Thyroid gland (tissue), 4 donors: Measurements from ENCODE around the gene CT45A2. TPM values are rescaled to one million over a fixed set of nuclear protein-coding genes. Genes with fewer than 3 reads are reported as not detected.
"Not testable (repeated sequence)": the region's sequence is repeated elsewhere in the genome, so short reads cannot be mapped to it uniquely, and the experiment has no call there.

Experiments used
- DNase-seq, 2 donors: peaks; one replicate each; pipeline ENCODE4 v3.0.0-alpha.2; 2019
- H3K27ac ChIP-seq, 3 donors: fragments of 200-600 bp; sonication (generic); 1 replicate in 2 of 3; 2 replicates in 1 of 3; pipeline ENCODE4 v1.5.1; 2016 to 2019; ENCODE audit warnings: mild to moderate bottlenecking in 1 of 3, moderate library complexity in 1 of 3
- H3K27me3 ChIP-seq: fragments of 200-600 bp; sonication (generic); one replicate; pipeline ENCODE4 v1.5.1; 2019
- H3K36me3 ChIP-seq, 2 donors: fragments of 200-600 bp; sonication (generic); one replicate each; pipeline ENCODE4 v1.5.1; 2016 to 2019
- H3K4me1 ChIP-seq, 2 donors: fragments of 200-600 bp; sonication (generic); one replicate each; pipeline ENCODE4 v1.5.1; 2017 to 2019
- H3K4me3 ChIP-seq, 3 donors: fragments of 200-600 bp; sonication (generic); replicated peaks in 1 of 3; 1 replicate in 2 of 3; 2 replicates in 1 of 3; pipeline ENCODE4 v1.5.1; 2016; ENCODE audit warnings: mild to moderate bottlenecking in 1 of 3
- H3K9me3 ChIP-seq: fragments of 200-600 bp; sonication (generic); one replicate; pipeline ENCODE4 v1.5.1; 2017
- WGBS, 2 donors: methylation state at CpG; one replicate each; pipeline ENCODE4 v1.1.5; 2017; 5-methylcytosine and 5-hydroxymethylcytosine counted together
- intact Hi-C: fragments of 100-400 bp; cut with DNase I; formaldehyde crosslinking; loops from one replicate; pipeline ENCODE4 v1.15.1; 2023
- total RNA-seq, 4 donors: library from RNA; depleted of rRNA; stranded (reverse); fragments of >200 nt; gene quantifications; one replicate each; pipeline ENCODE4 v1.2.3, GENCODE V29; 2016

Gene CT45A2, protein sequence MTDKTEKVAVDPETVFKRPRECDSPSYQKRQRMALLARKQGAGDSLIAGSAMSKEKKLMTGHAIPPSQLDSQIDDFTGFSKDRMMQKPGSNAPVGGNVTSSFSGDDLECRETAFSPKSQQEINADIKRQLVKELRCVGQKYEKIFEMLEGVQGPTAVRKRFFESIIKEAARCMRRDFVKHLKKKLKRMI
- total RNA-seq: not detected

DNA sequence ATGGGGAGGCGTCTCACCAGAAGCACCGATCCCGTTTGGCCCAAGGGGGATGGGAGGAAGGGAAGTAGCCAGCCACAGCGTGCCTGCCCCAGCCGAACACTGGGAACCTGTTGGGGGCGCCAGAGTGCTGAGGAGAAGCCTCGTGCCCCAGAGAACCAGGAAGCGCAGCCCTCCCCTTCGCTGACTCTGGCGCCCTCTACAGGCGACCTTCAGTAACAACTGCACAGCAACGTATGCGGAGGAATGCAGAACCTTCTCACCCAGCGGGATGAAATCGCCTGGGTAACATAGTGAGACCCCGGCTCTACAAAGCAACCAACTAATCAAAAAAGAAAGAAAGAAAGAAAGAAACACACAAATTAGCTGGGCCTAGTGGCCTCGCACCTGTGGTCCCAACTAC, at the start of gene CT45A2:
Gene CT45A2, minus strand, starts transcription at position 101 of the 400 bp plus-strand sequence. CDS start 3,747 bp downstream, outside the sequence.
- H3K27me3 ChIP-seq: not testable (repeated sequence)
- WGBS, 2 donors: no CpG with 5 or more reads among the region's 17 CpGs

DNA sequence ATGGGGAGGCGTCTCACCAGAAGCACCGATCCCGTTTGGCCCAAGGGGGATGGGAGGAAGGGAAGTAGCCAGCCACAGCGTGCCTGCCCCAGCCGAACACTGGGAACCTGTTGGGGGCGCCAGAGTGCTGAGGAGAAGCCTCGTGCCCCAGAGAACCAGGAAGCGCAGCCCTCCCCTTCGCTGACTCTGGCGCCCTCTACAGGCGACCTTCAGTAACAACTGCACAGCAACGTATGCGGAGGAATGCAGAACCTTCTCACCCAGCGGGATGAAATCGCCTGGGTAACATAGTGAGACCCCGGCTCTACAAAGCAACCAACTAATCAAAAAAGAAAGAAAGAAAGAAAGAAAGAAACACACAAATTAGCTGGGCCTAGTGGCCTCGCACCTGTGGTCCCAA, 34.6 kb upstream of the CT45A2 start, which contains the start of gene CT45A8:
Gene CT45A8, minus strand, starts transcription at position 101 of the 400 bp plus-strand sequence. CDS start 3,755 bp downstream, outside the sequence.
- no CpG with 5 or more reads among the region's 17 CpGs for WGBS, 2 donors
- DNase-seq, H3K9me3 ChIP-seq, H3K4me1 ChIP-seq, H3K27ac ChIP-seq, H3K4me3 ChIP-seq, H3K27me3 ChIP-seq, intact Hi-C loops, H3K36me3 ChIP-seq: not testable (repeated sequence)

More for the DNA sequence above, at the start of gene CT45A2:
- H3K9me3 ChIP-seq, H3K36me3 ChIP-seq, DNase-seq, H3K4me3 ChIP-seq, H3K27ac ChIP-seq, H3K4me1 ChIP-seq, intact Hi-C loops: not testable (repeated sequence)

DNA sequence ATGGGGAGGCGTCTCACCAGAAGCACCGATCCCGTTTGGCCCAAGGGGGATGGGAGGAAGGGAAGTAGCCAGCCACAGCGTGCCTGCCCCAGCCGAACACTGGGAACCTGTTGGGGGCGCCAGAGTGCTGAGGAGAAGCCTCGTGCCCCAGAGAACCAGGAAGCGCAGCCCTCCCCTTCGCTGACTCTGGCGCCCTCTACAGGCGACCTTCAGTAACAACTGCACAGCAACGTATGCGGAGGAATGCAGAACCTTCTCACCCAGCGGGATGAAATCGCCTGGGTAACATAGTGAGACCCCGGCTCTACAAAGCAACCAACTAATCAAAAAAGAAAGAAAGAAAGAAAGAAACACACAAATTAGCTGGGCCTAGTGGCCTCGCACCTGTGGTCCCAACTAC, 17.4 kb upstream of the CT45A2 start, which contains the start of gene CT45A7:
Gene CT45A7, minus strand, starts transcription at position 101 of the 400 bp plus-strand sequence. CDS start 3,747 bp downstream, outside the sequence.
- H3K36me3 ChIP-seq, H3K4me3 ChIP-seq, H3K27me3 ChIP-seq, H3K4me1 ChIP-seq, H3K9me3 ChIP-seq, intact Hi-C loops, DNase-seq, H3K27ac ChIP-seq: not testable (repeated sequence)
- WGBS, 2 donors: no CpG with 5 or more reads among the region's 17 CpGs

DNA sequence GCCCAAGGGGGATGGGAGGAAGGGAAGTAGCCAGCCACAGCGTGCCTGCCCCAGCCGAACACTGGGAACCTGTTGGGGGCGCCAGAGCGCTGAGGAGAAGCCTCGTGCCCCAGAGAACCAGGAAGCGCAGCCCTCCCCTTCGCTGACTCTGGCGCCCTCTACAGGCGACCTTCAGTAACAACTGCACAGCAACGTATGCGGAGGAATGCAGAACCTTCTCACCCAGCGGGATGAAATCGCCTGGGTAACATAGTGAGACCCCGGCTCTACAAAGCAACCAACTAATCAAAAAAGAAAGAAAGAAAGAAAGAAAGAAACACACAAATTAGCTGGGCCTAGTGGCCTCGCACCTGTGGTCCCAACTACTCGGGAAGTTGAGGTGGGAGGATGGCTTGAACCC, 17.1 kb downstream of the CT45A2 start, which contains the start of gene CT45A6:
Gene CT45A6, minus strand, starts transcription at position 101 of the 400 bp plus-strand sequence. CDS start 3,794 bp downstream, outside the sequence.
- H3K36me3 ChIP-seq, H3K27ac ChIP-seq, intact Hi-C loops, H3K4me1 ChIP-seq, DNase-seq, H3K27me3 ChIP-seq, H3K9me3 ChIP-seq, H3K4me3 ChIP-seq: not testable (repeated sequence)
- WGBS, 2 donors: no CpG with 5 or more reads among the region's 16 CpGs

DNA sequence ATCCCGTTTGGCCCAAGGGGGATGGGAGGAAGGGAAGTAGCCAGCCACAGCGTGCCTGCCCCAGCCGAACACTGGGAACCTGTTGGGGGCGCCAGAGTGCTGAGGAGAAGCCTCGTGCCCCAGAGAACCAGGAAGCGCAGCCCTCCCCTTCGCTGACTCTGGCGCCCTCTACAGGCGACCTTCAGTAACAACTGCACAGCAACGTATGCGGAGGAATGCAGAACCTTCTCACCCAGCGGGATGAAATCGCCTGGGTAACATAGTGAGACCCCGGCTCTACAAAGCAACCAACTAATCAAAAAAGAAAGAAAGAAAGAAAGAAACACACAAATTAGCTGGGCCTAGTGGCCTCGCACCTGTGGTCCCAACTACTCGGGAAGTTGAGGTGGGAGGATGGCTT, 34.4 kb downstream of the CT45A2 start, which contains the start of gene CT45A5:
Gene CT45A5, minus strand, starts transcription at position 101 of the 400 bp plus-strand sequence. CDS start 3,774 bp downstream, outside the sequence.
- H3K27ac ChIP-seq, H3K36me3 ChIP-seq, H3K9me3 ChIP-seq, H3K4me3 ChIP-seq, DNase-seq, H3K4me1 ChIP-seq, H3K27me3 ChIP-seq, intact Hi-C loops: not testable (repeated sequence)
- WGBS, 2 donors: no CpG with 5 or more reads among the region's 16 CpGs

DNA sequence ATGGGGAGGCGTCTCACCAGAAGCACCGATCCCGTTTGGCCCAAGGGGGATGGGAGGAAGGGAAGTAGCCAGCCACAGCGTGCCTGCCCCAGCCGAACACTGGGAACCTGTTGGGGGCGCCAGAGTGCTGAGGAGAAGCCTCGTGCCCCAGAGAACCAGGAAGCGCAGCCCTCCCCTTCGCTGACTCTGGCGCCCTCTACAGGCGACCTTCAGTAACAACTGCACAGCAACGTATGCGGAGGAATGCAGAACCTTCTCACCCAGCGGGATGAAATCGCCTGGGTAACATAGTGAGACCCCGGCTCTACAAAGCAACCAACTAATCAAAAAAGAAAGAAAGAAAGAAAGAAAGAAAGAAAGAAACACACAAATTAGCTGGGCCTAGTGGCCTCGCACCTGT, 51.7 kb downstream of the CT45A2 start, which contains the start of gene CT45A3:
Gene CT45A3, minus strand, starts transcription at position 101 of the 400 bp plus-strand sequence. CDS start 3,747 bp downstream, outside the sequence.
- H3K27ac ChIP-seq, H3K9me3 ChIP-seq, intact Hi-C loops, H3K36me3 ChIP-seq, H3K4me3 ChIP-seq, H3K4me1 ChIP-seq, H3K27me3 ChIP-seq, DNase-seq: not testable (repeated sequence)
- WGBS, 2 donors: no CpG with 5 or more reads among the region's 17 CpGs

Other genes with a start within 250 kb of the CT45A2 start
- not detected for gene CT45A1, start 106.4 kb downstream of the CT45A2 start, total RNA-seq
- not detected for gene CT45A3, start 51.8 kb downstream of the CT45A2 start, total RNA-seq
- not detected for gene CT45A5, start 34.5 kb downstream of the CT45A2 start, total RNA-seq
- not detected for gene CT45A6, start 17.2 kb downstream of the CT45A2 start, total RNA-seq
- gene CT45A7, start 17.3 kb upstream of the CT45A2 start, total RNA-seq: not detected
- gene CT45A8, start 34.5 kb upstream of the CT45A2 start, total RNA-seq: not detected
- not detected for gene CT45A9, start 51.8 kb upstream of the CT45A2 start, total RNA-seq
- not detected for gene CT45A10, start 73.4 kb upstream of the CT45A2 start, total RNA-seq
- not detected for gene SAGE1, start 73.7 kb upstream of the CT45A2 start, total RNA-seq
- gene MMGT1, start 154.0 kb upstream of the CT45A2 start, total RNA-seq: 10 to 100 TPM; 31.2 to 43.7 (median 37.4) TPM
- 10 to 100 TPM; 15.2 to 21.7 (median 18.5) TPM for gene SLC9A6, start 165.4 kb upstream of the CT45A2 start, total RNA-seq